ENCODE results near the gene PAAF1.
"Not testable (repeated sequence)": the region's sequence is repeated elsewhere in the genome, so short reads cannot be mapped to it uniquely, and the experiment has no call there.

- not testable (repeated sequence) for TF ChIP-seq CTCF (conservative IDR thresholded peaks at IDR 0.05 in 1 of 2, IDR thresholded peaks at IDR 0.05 in 1 of 2; ENCODE audit: low read depth in 1 of 2, low read length in 2 of 2); EZH2 (IDR thresholded peaks at IDR 0.05; ENCODE audit: low read length, missing control alignments)
These were observed 59.2 kb downstream of the PAAF1 start for GRCh38 chr11:73936047-73936446.
